Activated CD8-positive, alpha-beta T cell treated with anti-CD3 and anti-CD28 coated beads for 36 hours (primary cell): Measurements from ENCODE around the gene CHFR. TPM values are rescaled to one million over a fixed set of nuclear protein-coding genes. Genes with fewer than 3 reads are reported as not detected.

Source experiments
- ATAC-seq: fragments of 200-7000 bp; cut with Tn5 transposase; one replicate; pipeline ENCODE4 v1.10.0; 2021; ENCODE audit warnings: mild to moderate bottlenecking, moderate library complexity
- CTCF ChIA-PET: fragments of 350-600 bp; sonication (Branson Sonifier 250); formaldehyde crosslinking; loops from one replicate; lab custom pipeline; 2021; ENCODE audit warnings: antibody characterized with exemption; lab: Charles Lee
- POLR2A ChIA-PET: fragments of 350-600 bp; sonication (Branson Sonifier 250); formaldehyde crosslinking; loops from one replicate; lab custom pipeline; 2021; ENCODE audit warnings: antibody characterized with exemption; lab: Charles Lee
- DNase-seq: peaks from one replicate; pipeline ENCODE4 v3.0.0-alpha.2; 2020
- H3K27ac Mint-ChIP-seq: one replicate; pipeline ENCODE4 v1.8.0; 2021; ENCODE audit warnings: mild to moderate bottlenecking, mixed read lengths
- H3K27me3 Mint-ChIP-seq: one replicate; pipeline ENCODE4 v1.8.0; 2021; ENCODE audit warnings: mixed read lengths
- H3K36me3 Mint-ChIP-seq: one replicate; pipeline ENCODE4 v1.8.0; 2021; ENCODE audit warnings: low read depth, mixed read lengths
- H3K4me1 Mint-ChIP-seq: one replicate; pipeline ENCODE4 v1.8.0; 2021; ENCODE audit warnings: low read depth, mixed read lengths
- H3K4me3 Mint-ChIP-seq: one replicate; pipeline ENCODE4 v1.8.0; 2021; ENCODE audit warnings: mild to moderate bottlenecking, moderate library complexity, mixed read lengths
- H3K9me3 Mint-ChIP-seq: one replicate; pipeline ENCODE4 v1.8.0; 2021; ENCODE audit warnings: mixed read lengths
- CTCF ChIP-seq: fragments of 200-600 bp; IDR thresholded peaks from one replicate; pipeline ENCODE4 v1.8.0; 2022; ENCODE audit warnings: antibody characterized with exemption, mild to moderate bottlenecking
- intact Hi-C: fragments of 100-400 bp; cut with micrococcal nuclease; formaldehyde crosslinking; loops from one replicate; pipeline ENCODE4 v1.10.0; 2022
- total RNA-seq, 2 experiments: library from RNA; stranded (reverse); gene quantifications; one replicate each; pipeline ENCODE4 v1.2.3, GENCODE V29; 2021

CHFR gene
- total RNA-seq, 2 experiments from 2014 or later, result 40.5 to 51.2 TPM

- no peak overlapping the region for H3K27ac Mint-ChIP-seq
- ChIA-PET POLR2A (interaction anchor here (1.3 kb wide), 1 partner anchor 11 kb away, joined by 3 read pairs; no protein-coding TSS in a partner anchor), CTCF (no interaction called here)
- peaks cover 68% of the 10 kb centered on the region for H3K9me3 Mint-ChIP-seq
- no peak for TF ChIP-seq CTCF
- no peaks in the 10 kb centered on the region for H3K4me1 Mint-ChIP-seq
- intact Hi-C loops, result no loop called here
- DNase-seq (no peak), ATAC-seq (no peak)
- no peak overlapping the region for H3K4me3 Mint-ChIP-seq
- peaks cover 66% of the 10 kb centered on the region for H3K36me3 Mint-ChIP-seq
- H3K27me3 Mint-ChIP-seq, result no peaks in the 10 kb centered on the region
Measured at GRCh38 chr12:132924356-132924755, 37.0 kb upstream of the CHFR start.

- intact Hi-C loops, result no loop called here
- no peak for TF ChIP-seq CTCF
- H3K4me1 Mint-ChIP-seq, result no peaks in the 10 kb centered on the region
- ChIA-PET CTCF (no interaction called here), POLR2A (no interaction called here)
- DNase-seq (no peak), ATAC-seq (no peak)
- peaks cover 65% of the 10 kb centered on the region for H3K9me3 Mint-ChIP-seq
- H3K27ac Mint-ChIP-seq, result no peak overlapping the region
- H3K27me3 Mint-ChIP-seq, result no peaks in the 10 kb centered on the region
- H3K36me3 Mint-ChIP-seq, result peaks cover 63% of the 10 kb centered on the region
- H3K4me3 Mint-ChIP-seq, result no peak overlapping the region
Measured at GRCh38 chr12:132923356-132923909, 36.0 kb upstream of the CHFR start.

GRCh38 chr12:132922676-132923075 lies 35.3 kb upstream of the CHFR start:
- no peaks in the 10 kb centered on the region for H3K27me3 Mint-ChIP-seq
- intact Hi-C loops, result no loop called here
- ChIA-PET CTCF (interaction anchor here (1.0 to 1.4 kb wide), 3 partner anchors 8 to 154 kb away, joined by 3 to 4 read pairs (median 4); no protein-coding TSS in a partner anchor), POLR2A (no interaction called here)
- H3K27ac Mint-ChIP-seq, result no peak overlapping the region
- peaks cover 67% of the 10 kb centered on the region for H3K36me3 Mint-ChIP-seq
- no peaks in the 10 kb centered on the region for H3K4me1 Mint-ChIP-seq
- TF ChIP-seq CTCF, result no peak
- no peak for DNase-seq
- H3K9me3 Mint-ChIP-seq, result peaks cover 71% of the 10 kb centered on the region
- no peak overlapping the region for H3K4me3 Mint-ChIP-seq
- no peak for ATAC-seq

GRCh38 chr12:132921685-132922084 lies 34.3 kb upstream of the CHFR start:
- no peak overlapping the region for H3K27ac Mint-ChIP-seq
- ATAC-seq (no peak), DNase-seq (no peak)
- no peaks in the 10 kb centered on the region for H3K4me1 Mint-ChIP-seq
- TF ChIP-seq CTCF, result no peak
- intact Hi-C loops, result no loop called here
- H3K27me3 Mint-ChIP-seq, result no peaks in the 10 kb centered on the region
- peaks cover 63% of the 10 kb centered on the region for H3K36me3 Mint-ChIP-seq
- peaks cover 67% of the 10 kb centered on the region for H3K9me3 Mint-ChIP-seq
- no peak overlapping the region for H3K4me3 Mint-ChIP-seq
- ChIA-PET CTCF (interaction anchor here (1.0 to 1.4 kb wide), 3 partner anchors 9 to 155 kb away, joined by 3 to 4 read pairs (median 4); no protein-coding TSS in a partner anchor), POLR2A (no interaction called here)

- intact Hi-C loops, result no loop called here
- H3K9me3 Mint-ChIP-seq, result peaks cover 51% of the 10 kb centered on the region
- peaks cover 52% of the 10 kb centered on the region for H3K36me3 Mint-ChIP-seq
- no peaks in the 10 kb centered on the region for H3K4me1 Mint-ChIP-seq
- no peak overlapping the region for H3K4me3 Mint-ChIP-seq
- ChIA-PET CTCF (interaction anchor here (2.5 kb wide), 1 partner anchor 14 kb away, joined by 7 read pairs; no protein-coding TSS in a partner anchor), POLR2A (interaction anchor here (1.0 kb wide), 1 partner anchor 91 kb away, joined by 3 read pairs; no protein-coding TSS in a partner anchor)
- no peaks in the 10 kb centered on the region for H3K27me3 Mint-ChIP-seq
- ATAC-seq (no peak), DNase-seq (no peak)
- no peak overlapping the region for H3K27ac Mint-ChIP-seq
- no peak for TF ChIP-seq CTCF
Measured at GRCh38 chr12:132918680-132919079, 31.3 kb upstream of the CHFR start.
